Motor neuron (in vitro differentiated cells): Measurements from ENCODE around the gene NME3. TPM values are rescaled to one million over a fixed set of nuclear protein-coding genes. Genes with fewer than 3 reads are reported as not detected.

Experiments
- ATAC-seq, 8 experiments: fragments of 200-7000 bp; cut with Tn5 transposase; replicated peaks in 6 of 8; 2 replicates each; pipeline ENCODE4 v1.8.0; 2021; ENCODE audit warnings: mild to moderate bottlenecking in 8 of 8, moderate library complexity in 8 of 8
- H3K27ac ChIP-seq, 2 donors: fragments of 250-450 bp; sonication (Bioruptor Pico); 2 replicates each; pipeline ENCODE4 v1.9.0; 2021; ENCODE audit warnings: antibody characterized with exemption in 2 of 2, mild to moderate bottlenecking in 2 of 2, moderate library complexity in 1 of 2
- H3K4me1 ChIP-seq, 2 donors: fragments of 250-450 bp; sonication (Bioruptor Pico); replicated peaks in 1 of 2; 2 replicates each; pipeline ENCODE4 v1.6.1; 2021; ENCODE audit warnings: antibody characterized with exemption in 2 of 2, mild to moderate bottlenecking in 2 of 2, moderate library complexity in 1 of 2
- H3K4me3 ChIP-seq, 5 donors: fragments of 250-450 bp; sonication (Bioruptor Pico); 2 replicates each; pipeline ENCODE4 v1.9.0; 2021; ENCODE audit warnings: antibody characterized with exemption in 5 of 5, mild to moderate bottlenecking in 5 of 5, moderate library complexity in 4 of 5
- WGBS, 10 experiments: fragments of 450-650 bp; shearing (Covaris generic); methylation state at CpG; one replicate each; pipeline ENCODE4 v1.0.0; 2022; 5-methylcytosine and 5-hydroxymethylcytosine counted together
- in situ Hi-C, 9 experiments: fragments of 400-800 bp; cut with MboI; loops; one replicate each; pipeline ENCODE4 v1.15.0; 2021; ENCODE audit warnings: low sequenced_read_pairs in 9 of 9, low pct_unique_long_range_greater_than_20kb in 2 of 9; ENCODE audit not compliant: unreplicated experiment in 9 of 9
- total RNA-seq, 8 experiments: library from RNA; unstranded; fragments of 300-600 nt; gene quantifications; 2 replicates each; pipeline versions ENCODE4 v1.2.3 to v1.2.4, GENCODE V29; 2022

The NME3 gene
- total RNA-seq, 8 experiments from 2014 or later: 41.7 to 59.9 (median 43.5) TPM

DNA sequence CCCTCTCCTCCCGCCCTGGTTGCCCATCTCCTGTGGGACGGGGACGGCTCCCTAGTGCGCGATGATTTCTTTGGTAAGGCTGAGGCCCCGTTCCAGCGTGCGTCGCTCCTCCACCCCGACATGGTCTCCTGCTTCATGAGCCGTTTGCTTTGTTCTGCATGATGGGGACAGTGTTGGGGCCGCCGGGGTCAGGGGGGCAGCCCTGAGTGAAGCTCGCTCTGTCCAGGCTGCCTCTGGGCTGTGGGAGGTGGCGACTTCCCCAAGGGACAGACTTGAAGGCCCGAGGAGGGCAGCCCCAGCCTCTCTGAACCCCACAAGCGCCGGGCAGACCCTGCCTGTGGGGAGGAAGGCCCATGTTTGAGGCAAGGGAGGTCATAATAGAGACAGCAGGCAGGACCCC, 12.4 kb downstream of the NME3 start:
- Histone ChIP-seq H3K4me3 (no peak overlapping the region), H3K27ac (no peak overlapping the region), H3K4me1 (no peaks in the 10 kb centered on the region)
- WGBS, 10 experiments: 90 to 95% methylated on average over 4 to 5 of the region's 18 CpGs; no CpG with 5 or more reads in 8 of the 10 experiments
- ATAC-seq: no peak
- in situ Hi-C loops: no loop called here

GRCh38 chr16:1757714-1758461, 13.5 kb downstream of the NME3 start:
- peak in 2 of 8 experiments; percentile 7 for ATAC-seq
- Histone ChIP-seq H3K4me1 (no peaks in the 10 kb centered on the region), H3K4me3 (no peak overlapping the region), H3K27ac (no peak overlapping the region)
- 73 to 100% (median 98%) methylated on average over 1 to 8 of the region's 37 CpGs; no CpG with 5 or more reads in 4 of the 10 experiments for WGBS, 10 experiments
- in situ Hi-C loops: no loop called here

DNA sequence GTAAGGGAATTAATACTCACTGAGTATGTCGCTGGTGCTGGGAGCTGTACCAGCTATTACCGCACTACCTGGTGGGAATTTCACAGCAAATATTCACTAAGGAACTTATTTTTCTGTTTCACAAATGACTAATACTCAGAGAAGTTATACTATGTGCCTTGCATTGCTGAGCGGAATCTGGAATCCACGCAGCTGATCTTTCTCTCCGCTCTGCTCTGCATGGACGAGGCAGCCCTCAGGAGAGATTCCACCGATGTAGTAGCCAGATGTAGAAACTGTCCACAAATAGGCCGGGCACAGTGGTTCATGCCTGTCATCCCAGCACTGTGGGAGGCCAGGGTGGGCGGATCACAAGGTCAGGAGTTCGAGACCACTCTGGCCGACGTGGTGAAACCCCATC, 17.1 kb downstream of the NME3 start:
- in situ Hi-C loops: no loop called here
- no peak overlapping the region for H3K27ac ChIP-seq
- WGBS, 10 experiments: 80 to 98% (median 93%) methylated on average over 1 to 11 of the region's 12 CpGs; no CpG with 5 or more reads in 3 of the 10 experiments
- ATAC-seq: no peak
- H3K4me1 ChIP-seq: no peaks in the 10 kb centered on the region
- H3K4me3 ChIP-seq: no peak overlapping the region

DNA sequence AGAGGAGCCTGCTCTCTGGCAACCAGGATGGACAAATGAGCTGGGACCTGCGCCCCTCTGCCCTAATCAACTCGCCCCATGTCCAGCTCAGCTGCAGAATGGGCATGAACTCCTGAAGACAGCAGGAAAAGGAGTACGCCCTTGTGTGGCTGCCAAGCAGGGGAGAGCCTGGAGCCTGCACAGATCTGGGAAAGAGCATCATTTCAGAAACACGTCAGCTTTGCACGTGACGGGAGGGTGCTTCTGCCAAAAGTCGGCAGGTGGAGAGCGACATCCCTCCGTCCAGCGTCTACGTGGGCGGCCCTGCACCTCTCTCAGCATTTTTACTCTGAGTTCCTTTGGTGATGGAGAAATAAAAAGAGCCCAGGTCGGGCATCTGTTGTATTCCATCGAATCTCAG, 18.5 kb downstream of the NME3 start:
- Histone ChIP-seq H3K4me1 (no peaks in the 10 kb centered on the region), H3K4me3 (no peak overlapping the region), H3K27ac (no peak overlapping the region)
- 76 to 100% (median 93%) methylated on average over 1 to 11 of the region's 14 CpGs; no CpG with 5 or more reads in 1 of the 10 experiments for WGBS, 10 experiments
- no peak for ATAC-seq
- in situ Hi-C loops: no loop called here

GRCh38 chr16:1751946-1752345, 19.4 kb downstream of the NME3 start:
- peak in 4 of 8 experiments; percentile 8 to 24 (median 10) for ATAC-seq
- no peak overlapping the region for H3K27ac ChIP-seq
- H3K4me3 ChIP-seq: no peak overlapping the region

DNA sequence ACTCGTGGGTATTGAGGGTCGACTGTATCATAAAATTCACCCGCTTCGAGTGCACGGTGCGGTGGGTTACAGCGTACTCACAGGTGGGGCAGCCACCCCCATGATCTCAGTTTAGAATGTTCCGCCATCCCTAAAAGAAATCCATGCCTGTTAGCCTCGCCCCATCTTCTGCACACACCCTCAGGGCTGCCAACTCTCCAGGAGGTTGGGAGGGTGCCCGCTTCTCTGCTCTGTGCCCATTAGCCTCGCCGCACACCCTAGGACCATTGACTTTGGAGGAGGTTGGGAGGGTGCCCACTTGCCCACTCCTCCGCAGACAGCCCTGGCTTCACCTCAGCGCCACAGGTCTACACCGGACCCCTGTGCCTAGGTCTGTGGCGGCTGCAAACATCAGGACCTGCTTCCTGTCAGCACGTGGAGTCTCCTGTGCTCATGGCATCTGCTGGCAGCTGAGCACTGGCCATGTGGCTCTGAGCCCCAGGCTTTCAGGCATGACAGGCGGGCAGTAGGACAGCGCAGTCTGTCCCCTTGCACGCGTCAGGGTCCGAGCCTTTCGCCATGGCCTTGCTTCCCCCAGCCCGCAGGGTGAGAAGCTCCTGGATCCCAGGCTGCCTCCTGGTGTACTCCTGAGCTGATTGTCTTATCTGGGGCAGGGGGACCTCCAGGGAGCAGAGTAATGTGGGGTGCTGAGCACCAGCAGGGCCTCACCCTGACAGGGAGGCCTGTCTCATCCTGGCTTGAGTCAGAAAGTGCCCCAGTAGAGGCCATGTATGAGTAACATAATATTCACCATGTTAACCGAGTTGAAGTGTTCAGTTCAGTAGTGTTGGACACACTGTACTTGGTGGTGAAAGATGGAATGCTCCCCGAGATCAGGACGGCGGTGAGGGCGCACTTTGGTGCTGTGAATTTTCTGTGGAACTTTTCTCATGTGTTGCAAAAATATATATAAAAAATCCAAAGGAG, 21.9 kb downstream of the NME3 start:
- Histone ChIP-seq H3K4me3 (no peak overlapping the region), H3K4me1 (no peaks in the 10 kb centered on the region), H3K27ac (no peak overlapping the region)
- ATAC-seq: peak in 1 of 8 experiments; percentile 12
- 81 to 100% (median 97%) methylated on average over 1 to 17 of the region's 29 CpGs for WGBS, 10 experiments
- in situ Hi-C loops: no loop called here

More at GRCh38 chr16:1751946-1752345, 19.4 kb downstream of the NME3 start:
- H3K4me1 ChIP-seq: no peaks in the 10 kb centered on the region
- in situ Hi-C loops: no loop called here
- WGBS, 10 experiments: 80 to 100% (median 89%) methylated on average over 1 to 8 of the region's 16 CpGs; no CpG with 5 or more reads in 4 of the 10 experiments

GRCh38 chr16:1747934-1748333, 23.4 kb downstream of the NME3 start:
- no peak for ATAC-seq
- 17 to 100% (median 100%) methylated on average over 1 to 2 of the region's 11 CpGs; no CpG with 5 or more reads in 7 of the 10 experiments for WGBS, 10 experiments
- no peak overlapping the region for H3K27ac ChIP-seq
- H3K4me1 ChIP-seq: no peaks in the 10 kb centered on the region
- no peak overlapping the region for H3K4me3 ChIP-seq
- in situ Hi-C loops: no loop called here

- Histone ChIP-seq H3K27ac (no peak overlapping the region), H3K4me3 (no peak overlapping the region), H3K4me1 (no peaks in the 10 kb centered on the region)
- in situ Hi-C loops: no loop called here
- WGBS, 10 experiments: 6 to 90% methylated on average over 3 to 4 of the region's 31 CpGs; no CpG with 5 or more reads in 8 of the 10 experiments
- peak in 5 of 8 experiments; percentile 2 to 62 (median 12) for ATAC-seq
Observed at GRCh38 chr16:1746693-1747195, 24.6 kb downstream of the NME3 start.

GRCh38 chr16:1745900-1746692, 25.2 kb downstream of the NME3 start:
- 0 to 100% (median 80%) methylated on average over 1 to 13 of the region's 29 CpGs; no CpG with 5 or more reads in 4 of the 10 experiments for WGBS, 10 experiments
- ATAC-seq: peak in 3 of 8 experiments; percentile 62 to 77 (median 69)
- Histone ChIP-seq H3K4me3 (no peak overlapping the region), H3K4me1 (no peaks in the 10 kb centered on the region), H3K27ac (no peak overlapping the region)
- in situ Hi-C loops: no loop called here

GRCh38 chr16:1745181-1745899, 26.0 kb downstream of the NME3 start:
- no peak overlapping the region for H3K4me3 ChIP-seq
- peak in 3 of 8 experiments; percentile 34 to 79 (median 75) for ATAC-seq
- H3K4me1 ChIP-seq: no peaks in the 10 kb centered on the region
- WGBS, 10 experiments: 80 to 100% (median 85%) methylated on average over 1 to 8 of the region's 25 CpGs; no CpG with 5 or more reads in 4 of the 10 experiments
- in situ Hi-C loops: no loop called here
- no peak overlapping the region for H3K27ac ChIP-seq

- 88 to 100% (median 98%) methylated on average over 1 to 17 of the region's 24 CpGs; no CpG with 5 or more reads in 1 of the 10 experiments for WGBS, 10 experiments
- Histone ChIP-seq H3K27ac (no peak overlapping the region), H3K4me3 (no peak overlapping the region), H3K4me1 (no peaks in the 10 kb centered on the region)
- ATAC-seq: no peak
- in situ Hi-C loops: no loop called here
Observed at GRCh38 chr16:1744338-1744840, 27.0 kb downstream of the NME3 start.
